T-cell (primary cell): Measurements from ENCODE around the gene EIF4ENIF1. TPM values are rescaled to one million over a fixed set of nuclear protein-coding genes. Genes with fewer than 3 reads are reported as not detected.
A peak's percentile ranks its signal among the peaks of the same experiment; 100 is the strongest.
"Not testable (repeated sequence)": the region's sequence is repeated elsewhere in the genome, so short reads cannot be mapped to it uniquely, and the experiment has no call there.

Source experiments
- ATAC-seq, 4 experiments: fragments of 200-7000 bp in 3 of 4; fragments of 150-1000 bp in 1 of 4; cut with Tn5 transposase; replicated peaks in 1 of 4; 1 replicate in 3 of 4; 2 replicates in 1 of 4; pipeline ENCODE4 v1.10.0; 2021; ENCODE audit warnings: moderate library complexity in 3 of 4, mild to moderate bottlenecking in 2 of 4, moderate number of reproducible peaks in 1 of 4
- CTCF ChIA-PET, 2 donors: fragments of 300-600 bp; sonication (Branson Sonifier 250); formaldehyde crosslinking; loops; one replicate each; lab custom pipeline; 2022; ENCODE audit warnings: antibody characterized with exemption in 2 of 2; lab: Charles Lee
- POLR2A ChIA-PET, 2 donors: fragments of 300-600 bp; sonication (Branson Sonifier 250); formaldehyde crosslinking; loops; one replicate each; lab custom pipeline; 2022; ENCODE audit warnings: antibody characterized with exemption in 2 of 2; lab: Charles Lee
- DNase-seq, 35 experiments: peaks; one replicate each; pipeline versions ENCODE4 v3.0.0 to v3.0.0-alpha.2; 2013 to 2023
- H3K27ac ChIP-seq: one replicate; pipeline ENCODE4 v1.5.1; 2013; ENCODE audit warnings: low read length
- H3K27me3 ChIP-seq, 2 experiments: replicated peaks in 1 of 2; 1 replicate in 1 of 2; 2 replicates in 1 of 2; pipeline versions ENCODE4 v1.6.1 to v1.7.0; 2013; ENCODE audit warnings: low read length in 1 of 2, mixed read lengths in 1 of 2; ENCODE audit not compliant: control insufficient read depth in 2 of 2, insufficient read depth in 2 of 2; ENCODE audit errors: extremely low read depth in 1 of 2
- H3K36me3 ChIP-seq, 2 donors: 1 replicate in 1 of 2; 2 replicates in 1 of 2; pipeline versions ENCODE4 v1.6.1 to v1.7.0; 2013; ENCODE audit warnings: low read length in 1 of 2; ENCODE audit not compliant: control insufficient read depth in 2 of 2, insufficient read depth in 1 of 2; ENCODE audit errors: extremely low read depth in 1 of 2
- H3K4me1 ChIP-seq, 2 experiments: 1 replicate in 1 of 2; 2 replicates in 1 of 2; pipeline versions ENCODE4 v1.6.1 to v1.7.0; 2013; ENCODE audit warnings: low read length in 2 of 2, mixed read lengths in 1 of 2; ENCODE audit not compliant: insufficient read depth in 2 of 2, control insufficient read depth in 1 of 2; ENCODE audit errors: extremely low read depth in 1 of 2
- H3K4me3 ChIP-seq, 2 donors: 1 replicate in 1 of 2; 2 replicates in 1 of 2; pipeline versions ENCODE4 v1.5.1 to v1.7.0; 2013; ENCODE audit warnings: mild to moderate bottlenecking in 2 of 2, low read length in 1 of 2, moderate library complexity in 1 of 2; ENCODE audit not compliant: control insufficient read depth in 1 of 2; ENCODE audit errors: extremely low read depth in 1 of 2
- H3K9me3 ChIP-seq: 2 replicates; pipeline ENCODE4 v1.7.0; 2013
- H3K27ac Mint-ChIP-seq, 2 donors: one replicate each; pipeline ENCODE4 v1.8.0; 2020 to 2021; ENCODE audit warnings: mild to moderate bottlenecking in 2 of 2, mixed read lengths in 2 of 2
- H3K27me3 Mint-ChIP-seq, 2 donors: one replicate each; pipeline ENCODE4 v1.8.0; 2021 to 2022; ENCODE audit warnings: mixed read lengths in 2 of 2
- H3K36me3 Mint-ChIP-seq: one replicate; pipeline ENCODE4 v1.8.0; 2021; ENCODE audit warnings: mixed read lengths
- H3K4me1 Mint-ChIP-seq, 3 donors: one replicate each; pipeline ENCODE4 v1.8.0; 2020 to 2022; ENCODE audit warnings: mixed read lengths in 3 of 3, mild to moderate bottlenecking in 1 of 3
- H3K4me3 Mint-ChIP-seq, 3 donors: one replicate each; pipeline ENCODE4 v1.8.0; 2020 to 2022; ENCODE audit warnings: mild to moderate bottlenecking in 3 of 3, mixed read lengths in 3 of 3, moderate library complexity in 3 of 3
- H3K9me3 Mint-ChIP-seq, 3 donors: one replicate each; pipeline ENCODE4 v1.8.0; 2020 to 2022; ENCODE audit warnings: mixed read lengths in 3 of 3
- WGBS: methylation state at CpG from one replicate; pipeline ENCODE4 v1.1.5; 2013; ENCODE audit warnings: missing lambda C conversion rate; ENCODE audit not compliant: insufficient coverage; 5-methylcytosine and 5-hydroxymethylcytosine counted together
- total RNA-seq, 35 experiments: library from RNA in 6 of 35; stranded (reverse) in 6 of 35; fragments of 120-200 nt in 1 of 35; gene quantifications; one replicate each; pipeline versions ENCODE4 v1.2.1 to v1.2.4 and lab custom pipeline; 2013 to 2026

The EIF4ENIF1 gene
- total RNA-seq, 5 donors from 2014 or later (not counting 1 experiment from before 2014, with no cell fraction given) = 25.4 to 39.0 (median 29.0) TPM

- Mint-ChIP-seq H3K9me3 (no peaks in the 10 kb centered on the region), H3K27ac (peak overlapping the region; percentile 36 to 40), H3K27me3 (no peaks in the 10 kb centered on the region), H3K36me3 (peaks cover 46% of the 10 kb centered on the region), H3K4me1 (peaks cover 37 to 54% (median 50%) of the 10 kb centered on the region in 3 donors), H3K4me3 (no peak overlapping the region)
- Histone ChIP-seq H3K4me3 (no peak overlapping the region), H3K4me1 (peaks cover 0 to 22% of the 10 kb centered on the region in 2 experiments), H3K27me3 (no peaks in the 10 kb centered on the region), H3K27ac (no peak overlapping the region), H3K36me3 (peaks cover 8 to 40% of the 10 kb centered on the region in 2 donors), H3K9me3 (no peaks in the 10 kb centered on the region)
- POLR2A ChIA-PET = interaction anchor here in 1 of 2 donors (0.6 kb wide), 1 partner anchor 30 kb away, joined by 3 read pairs; no protein-coding TSS in a partner anchor
- DNase-seq (peak in 2 of 35 experiments; percentile 1 to 31), ATAC-seq (peak in 1 of 4 experiments; percentile 43)
- CTCF ChIA-PET = no interaction called here
- no CpG with 5 or more reads among the region's 7 CpGs for WGBS
Observed at GRCh38 chr22:31526270-31526669, 36.6 kb upstream of the EIF4ENIF1 start.

GRCh38 chr22:31524132-31524531, 34.5 kb upstream of the EIF4ENIF1 start:
- H3K4me1 ChIP-seq = peaks cover 0 to 15% of the 10 kb centered on the region in 2 experiments
- H3K27me3 ChIP-seq, ATAC-seq, H3K4me3 ChIP-seq, H3K27ac ChIP-seq, H3K9me3 ChIP-seq, H3K27me3 Mint-ChIP-seq, H3K9me3 Mint-ChIP-seq: not testable (repeated sequence)
- ChIA-PET POLR2A (interaction anchor here in 1 of 2 donors (0.6 kb wide), 1 partner anchor 47 kb away, joined by 4 read pairs; no protein-coding TSS in a partner anchor), CTCF (interaction anchor here in 1 of 2 donors (0.7 kb wide), 1 partner anchor 105 kb away, joined by 4 read pairs; no protein-coding TSS in a partner anchor)
- no CpG with 5 or more reads among the region's 5 CpGs for WGBS
- H3K4me1 Mint-ChIP-seq = peaks cover 44 to 58% (median 51%) of the 10 kb centered on the region in 3 donors
- H3K27ac Mint-ChIP-seq = peak overlapping the region; percentile 22 to 70
- peak in 1 of 35 experiments; percentile 29 for DNase-seq
- peak overlapping the region in 1 of 3 donors; percentile 31 for H3K4me3 Mint-ChIP-seq
- peaks cover 41% of the 10 kb centered on the region for H3K36me3 Mint-ChIP-seq
- H3K36me3 ChIP-seq = peaks cover 8 to 30% of the 10 kb centered on the region in 2 donors

GRCh38 chr22:31520051-31520450, 30.4 kb upstream of the EIF4ENIF1 start:
- Histone ChIP-seq H3K4me1 (peaks cover 2 to 11% of the 10 kb centered on the region in 2 experiments), H3K27me3 (no peaks in the 10 kb centered on the region), H3K36me3 (peaks cover 13 to 25% of the 10 kb centered on the region in 2 donors), H3K27ac (no peak overlapping the region), H3K9me3 (no peaks in the 10 kb centered on the region), H3K4me3 (no peak overlapping the region)
- ATAC-seq = no peak
- DNase-seq = no peak
- ChIA-PET CTCF (no interaction called here), POLR2A (no interaction called here)
- no CpG with 5 or more reads among the region's 4 CpGs for WGBS
- peak overlapping the region in 1 of 2 donors; percentile 46 for H3K27ac Mint-ChIP-seq
- no peak overlapping the region for H3K4me3 Mint-ChIP-seq
- no peaks in the 10 kb centered on the region for H3K27me3 Mint-ChIP-seq
- peaks cover 54 to 57% (median 56%) of the 10 kb centered on the region in 3 donors for H3K4me1 Mint-ChIP-seq
- peaks cover 35% of the 10 kb centered on the region for H3K36me3 Mint-ChIP-seq
- no peaks in the 10 kb centered on the region for H3K9me3 Mint-ChIP-seq

- WGBS = 92% methylated on average over 2 of the region's 6 CpGs
- Histone ChIP-seq H3K9me3 (no peaks in the 10 kb centered on the region), H3K4me3 (no peak overlapping the region), H3K4me1 (peaks cover 0 to 10% of the 10 kb centered on the region in 2 experiments), H3K36me3 (peaks cover 5 to 30% of the 10 kb centered on the region in 2 donors), H3K27ac (no peak overlapping the region), H3K27me3 (no peaks in the 10 kb centered on the region)
- H3K27ac Mint-ChIP-seq = peak overlapping the region in 1 of 2 donors; percentile 52
- H3K36me3 Mint-ChIP-seq = peaks cover 47% of the 10 kb centered on the region
- no peak overlapping the region for H3K4me3 Mint-ChIP-seq
- CTCF ChIA-PET = interaction anchor here (0.5 to 0.7 kb wide), 2 partner anchors 221 to 1659 kb away, joined by 3 to 4 read pairs; no protein-coding TSS in a partner anchor
- no peak for ATAC-seq
- H3K4me1 Mint-ChIP-seq = peaks cover 37 to 50% (median 49%) of the 10 kb centered on the region in 3 donors
- DNase-seq = no peak
- no peaks in the 10 kb centered on the region for H3K9me3 Mint-ChIP-seq
- POLR2A ChIA-PET = interaction anchor here in 1 of 2 donors (0.6 kb wide), 1 partner anchor 379 kb away, joined by 6 read pairs; no protein-coding TSS in a partner anchor
- no peaks in the 10 kb centered on the region for H3K27me3 Mint-ChIP-seq
Observed at GRCh38 chr22:31509061-31509762, 19.6 kb upstream of the EIF4ENIF1 start.

DNA sequence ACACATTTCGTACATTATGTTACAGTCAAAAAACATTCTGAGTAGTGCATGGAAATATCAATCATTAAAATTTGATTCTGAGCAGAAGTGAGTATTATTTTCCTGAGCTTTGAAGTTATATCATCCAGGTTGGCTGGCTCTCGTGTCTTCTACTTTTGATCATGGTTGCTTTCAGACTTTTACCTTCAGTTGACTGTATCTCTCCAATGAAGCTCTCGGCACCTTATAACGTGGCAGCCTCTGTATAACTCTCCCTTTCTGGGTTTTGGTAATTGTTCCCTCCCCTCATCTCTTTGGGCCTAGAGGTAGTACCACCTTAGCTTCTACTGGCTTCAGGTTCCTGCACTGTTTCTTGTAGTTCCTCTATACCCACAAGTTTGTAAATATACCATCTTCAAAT, 18.9 kb upstream of the EIF4ENIF1 start:
- H3K4me1 Mint-ChIP-seq = peaks cover 43 to 54% (median 53%) of the 10 kb centered on the region in 3 donors
- Histone ChIP-seq H3K4me1 (peaks cover 0 to 11% of the 10 kb centered on the region in 2 experiments), H3K4me3 (no peak overlapping the region), H3K9me3 (no peaks in the 10 kb centered on the region), H3K27ac (no peak overlapping the region), H3K27me3 (no peaks in the 10 kb centered on the region), H3K36me3 (peaks cover 5 to 30% of the 10 kb centered on the region in 2 donors)
- peak overlapping the region; percentile 28 to 50 for H3K27ac Mint-ChIP-seq
- WGBS = no CpG with 5 or more reads among the region's 4 CpGs
- H3K4me3 Mint-ChIP-seq = no peak overlapping the region
- H3K36me3 Mint-ChIP-seq = peaks cover 47% of the 10 kb centered on the region
- no peak for ATAC-seq
- H3K9me3 Mint-ChIP-seq = no peaks in the 10 kb centered on the region
- DNase-seq = no peak
- ChIA-PET CTCF (no interaction called here), POLR2A (interaction anchor here in 1 of 2 donors (0.6 kb wide), 1 partner anchor 379 kb away, joined by 6 read pairs; no protein-coding TSS in a partner anchor)
- no peaks in the 10 kb centered on the region for H3K27me3 Mint-ChIP-seq

- H3K4me3 ChIP-seq, H3K9me3 Mint-ChIP-seq, ATAC-seq, DNase-seq, H3K9me3 ChIP-seq, POLR2A ChIA-PET, H3K27ac ChIP-seq, H3K27me3 ChIP-seq, H3K27me3 Mint-ChIP-seq, H3K4me3 Mint-ChIP-seq, CTCF ChIA-PET: not testable (repeated sequence)
- Mint-ChIP-seq H3K36me3 (peaks cover 43% of the 10 kb centered on the region), H3K4me1 (peaks cover 54 to 63% (median 61%) of the 10 kb centered on the region in 3 donors), H3K27ac (peak overlapping the region in 1 of 2 donors; percentile 2)
- peaks cover 0 to 18% of the 10 kb centered on the region in 2 experiments for H3K4me1 ChIP-seq
- H3K36me3 ChIP-seq = peaks cover 0 to 25% of the 10 kb centered on the region in 2 donors
Observed at GRCh38 chr22:31507517-31507916, 17.9 kb upstream of the EIF4ENIF1 start.
